GM21515 (cell line): ENCODE data around the gene TBX19.

Source experiments
- ATAC-seq: cut with Tn5 transposase; IDR thresholded peaks from one replicate; pipeline ENCODE4 v1.9.1; 2021; ENCODE audit not compliant: unreplicated experiment

The TBX19 gene

GRCh38 chr1:168280296-168280927 is at the start of gene TBX19:
Gene TBX19 (plus strand): TSS chr1:168280877. CDS start chr1:168281091, 214 bp downstream.
- no peak for ATAC-seq

DNA sequence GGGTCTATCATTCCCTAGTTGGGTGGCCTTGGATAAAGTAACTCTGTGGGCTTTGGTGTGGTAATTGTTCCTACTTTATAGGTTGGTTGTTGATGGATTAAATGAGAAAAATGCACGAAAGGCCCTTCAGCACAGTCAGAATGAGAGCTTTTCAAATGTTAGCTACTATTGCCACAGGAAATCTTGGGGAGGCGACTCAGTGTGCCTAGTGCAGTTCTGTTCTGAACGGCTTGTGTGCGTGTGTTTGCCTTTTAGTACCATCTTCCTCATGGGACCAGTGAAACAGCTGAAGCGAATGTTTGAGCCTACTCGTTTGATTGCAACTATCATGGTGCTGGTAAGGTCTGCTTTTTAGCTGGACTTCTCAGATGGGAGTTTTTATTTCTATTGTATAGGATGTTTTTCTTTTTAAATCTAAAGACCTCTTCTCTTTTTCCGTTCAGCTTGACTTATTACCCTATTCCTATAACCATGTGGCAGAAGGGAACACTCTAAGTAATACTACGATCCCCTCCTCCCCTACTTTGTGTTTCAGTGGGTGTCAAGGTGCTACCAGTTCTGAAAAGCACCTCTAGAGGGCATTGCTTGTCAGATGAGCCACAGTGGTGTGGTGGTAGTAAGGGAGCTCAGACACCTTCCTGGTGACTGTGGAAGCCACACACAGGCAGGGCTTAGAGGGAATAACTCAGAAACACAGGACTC is 45.7 kb upstream of the TBX19 start:
- peak; percentile 75 for ATAC-seq

DNA sequence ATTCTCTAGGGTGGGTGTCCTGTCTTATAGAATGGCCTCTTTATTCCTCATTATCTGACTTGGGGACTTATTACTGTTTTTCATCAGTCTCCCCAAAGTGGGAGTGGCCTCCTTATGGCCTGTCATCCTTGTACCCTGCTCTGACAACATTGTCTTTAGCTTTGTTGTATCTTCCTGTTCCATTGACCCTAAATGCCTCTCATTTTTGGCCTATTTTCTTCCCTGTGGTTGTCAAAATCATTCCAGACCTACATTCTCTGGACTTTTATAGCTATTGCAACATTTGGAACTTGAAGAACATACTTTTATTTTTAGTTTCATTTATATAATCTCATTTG is 45.2 kb upstream of the TBX19 start:
- no peak for ATAC-seq

DNA sequence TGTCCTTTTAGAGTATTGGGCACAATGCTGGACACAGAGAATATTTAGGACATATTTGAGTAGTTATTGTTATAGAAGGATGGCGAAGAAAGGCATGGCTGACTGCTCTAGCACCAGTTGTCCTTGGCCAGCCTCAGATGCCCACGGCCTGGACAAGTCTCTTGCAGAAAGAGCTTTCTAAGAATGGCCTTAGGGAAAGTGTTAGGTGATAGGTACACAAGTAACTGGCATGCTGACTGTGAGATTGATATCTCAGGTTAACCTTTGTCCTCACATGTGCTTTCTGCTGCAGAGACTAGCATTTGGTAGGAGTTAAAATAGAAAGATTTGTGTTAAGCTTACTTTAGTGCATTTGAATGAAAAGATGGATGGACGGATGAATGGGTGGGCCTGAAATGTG is 44.7 kb upstream of the TBX19 start:
- no peak for ATAC-seq

GRCh38 chr1:168236836-168237611 is 43.7 kb upstream of the TBX19 start:
- no peak for ATAC-seq

DNA sequence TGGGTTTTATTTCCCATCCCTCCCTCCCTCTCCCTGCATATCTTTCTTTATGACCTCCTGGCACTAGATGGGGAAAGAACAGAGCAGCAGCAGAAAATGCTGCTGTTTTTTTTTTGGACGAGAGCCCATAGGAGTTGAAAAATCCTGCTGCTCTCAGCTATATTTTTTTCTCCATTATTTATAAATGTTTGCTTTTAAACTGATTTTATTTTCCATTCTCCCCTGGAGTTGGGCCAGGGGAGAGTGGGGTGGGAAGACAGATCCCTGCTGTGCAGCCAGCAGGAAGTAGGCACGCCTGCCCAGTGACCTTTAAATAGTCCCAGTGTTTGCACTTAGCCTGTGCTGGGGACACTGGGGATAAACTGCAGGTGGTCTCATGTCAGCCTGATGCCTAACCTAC is 37.5 kb upstream of the TBX19 start:
- no peak for ATAC-seq

DNA sequence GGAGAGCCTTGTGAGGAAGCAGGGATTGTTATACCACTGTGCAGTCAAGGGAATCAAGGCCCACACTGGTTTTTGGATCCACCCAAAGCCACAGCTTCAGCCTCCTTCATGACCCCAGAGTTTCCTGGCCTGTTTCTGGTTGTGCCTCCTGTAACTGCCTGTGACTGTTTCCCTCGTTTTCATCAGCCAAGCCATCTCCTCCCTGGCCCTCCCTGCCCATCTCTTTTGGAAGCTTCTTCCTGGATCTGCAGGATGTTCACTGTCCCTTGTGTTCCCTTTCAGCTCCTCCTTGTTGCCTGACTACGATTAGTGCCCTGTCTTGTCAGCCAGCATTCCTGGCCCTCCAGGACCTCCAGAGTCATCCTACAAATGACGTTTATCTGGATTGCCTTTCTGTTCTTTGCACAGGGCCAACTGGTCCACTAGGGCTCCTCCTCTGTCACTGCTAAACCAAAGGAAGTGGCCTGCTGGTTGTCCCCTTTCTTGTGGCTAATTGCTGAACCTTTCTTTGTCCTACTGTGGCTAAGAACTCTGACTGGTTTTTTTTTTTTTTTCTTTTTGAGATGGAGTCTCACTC is 37.0 kb upstream of the TBX19 start:
- ATAC-seq = no peak

GRCh38 chr1:168245042-168245441 is 35.6 kb upstream of the TBX19 start:
- ATAC-seq = no peak

- ATAC-seq = no peak
Observed at GRCh38 chr1:168246506-168246905, 34.2 kb upstream of the TBX19 start.

DNA sequence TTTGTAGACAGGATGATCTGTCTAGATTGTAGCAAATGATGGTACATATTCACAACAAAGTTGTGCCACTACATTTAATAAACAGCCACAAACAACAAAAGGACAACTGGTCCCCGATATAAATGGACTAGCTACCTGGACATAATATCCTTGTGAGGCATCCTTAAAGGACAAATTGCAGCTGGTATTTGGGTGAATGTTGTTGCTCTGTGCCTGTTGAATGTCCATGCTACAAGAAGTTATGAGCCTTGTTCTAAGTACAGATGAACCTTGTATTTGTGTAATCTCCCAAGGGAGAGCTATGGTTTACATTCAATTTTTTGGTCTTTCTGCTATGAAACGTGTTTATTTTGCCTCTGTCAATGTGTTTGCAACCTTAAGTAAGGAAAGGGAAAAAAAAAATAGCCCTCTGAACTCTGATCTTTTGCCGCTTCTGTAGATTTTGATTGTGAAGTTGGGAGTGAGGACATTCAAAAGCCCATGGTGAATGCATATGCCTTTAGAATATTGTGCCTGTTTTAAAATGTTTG is 28.4 kb upstream of the TBX19 start:
- ATAC-seq = no peak

- ATAC-seq = no peak
Observed at GRCh38 chr1:168256164-168256563, 24.5 kb upstream of the TBX19 start.

GRCh38 chr1:168257397-168257796 is 23.3 kb upstream of the TBX19 start:
- ATAC-seq = no peak

DNA sequence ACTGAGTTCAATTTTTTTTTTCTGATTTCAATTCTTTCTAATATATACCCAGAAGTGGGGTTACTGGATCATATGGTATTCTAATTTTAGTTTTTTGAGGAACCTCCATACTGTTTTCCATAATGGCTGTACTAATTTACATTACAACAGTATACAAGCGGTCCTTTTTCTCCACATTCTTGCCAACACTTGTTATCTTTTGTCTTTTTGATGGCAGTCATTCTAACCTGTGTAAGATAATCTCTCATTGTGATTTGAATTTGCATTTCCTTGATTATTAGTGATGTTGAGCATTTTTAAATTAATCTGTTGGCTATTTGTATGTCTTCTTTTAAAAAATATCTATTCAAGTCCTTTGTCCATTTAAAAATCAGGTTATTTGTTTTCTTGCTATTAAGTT is 21.1 kb upstream of the TBX19 start:
- ATAC-seq = no peak

DNA sequence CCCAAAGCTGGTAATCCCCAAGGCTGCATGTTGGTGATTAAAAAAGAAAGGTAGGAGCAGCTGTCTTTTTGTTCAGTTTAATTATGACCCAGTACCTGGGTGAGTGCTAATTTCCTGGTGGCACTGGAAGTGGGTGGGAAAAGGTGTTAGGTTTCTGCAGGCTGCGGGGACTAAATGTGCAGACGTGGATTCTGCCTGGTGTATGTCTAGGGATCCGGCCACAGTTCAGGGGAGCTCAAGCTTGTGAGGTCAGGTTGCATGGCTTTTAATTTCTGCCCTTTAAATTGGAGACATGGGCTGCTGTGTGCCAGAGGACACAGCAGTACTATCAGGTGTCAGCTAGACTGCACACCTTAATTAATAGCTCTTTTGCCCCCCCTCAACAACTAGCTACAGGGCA is 20.3 kb upstream of the TBX19 start:
- ATAC-seq = no peak

DNA sequence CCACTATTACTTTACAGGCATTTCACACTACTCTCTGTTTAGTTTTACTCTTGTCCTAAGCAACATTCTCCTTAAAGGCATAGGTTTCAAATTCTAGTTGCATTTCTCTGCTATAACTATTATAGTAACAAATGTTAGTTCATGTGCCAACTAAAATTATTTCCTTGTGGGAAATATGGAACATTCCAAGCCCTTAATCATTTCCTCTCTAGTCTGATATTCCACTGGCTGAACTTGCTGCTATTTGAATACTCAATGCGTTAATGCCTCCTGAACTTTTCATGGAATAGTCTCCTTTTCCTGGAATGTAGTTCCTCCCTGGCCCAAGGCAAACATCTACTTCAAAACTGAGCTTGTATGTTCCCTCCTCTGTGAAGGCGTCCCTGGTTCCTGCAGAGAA is 19.3 kb upstream of the TBX19 start:
- no peak for ATAC-seq

- ATAC-seq = no peak
Observed at GRCh38 chr1:168263130-168263529, 17.5 kb upstream of the TBX19 start.

GRCh38 chr1:168264296-168264695 is 16.4 kb upstream of the TBX19 start:
- ATAC-seq = no peak

DNA sequence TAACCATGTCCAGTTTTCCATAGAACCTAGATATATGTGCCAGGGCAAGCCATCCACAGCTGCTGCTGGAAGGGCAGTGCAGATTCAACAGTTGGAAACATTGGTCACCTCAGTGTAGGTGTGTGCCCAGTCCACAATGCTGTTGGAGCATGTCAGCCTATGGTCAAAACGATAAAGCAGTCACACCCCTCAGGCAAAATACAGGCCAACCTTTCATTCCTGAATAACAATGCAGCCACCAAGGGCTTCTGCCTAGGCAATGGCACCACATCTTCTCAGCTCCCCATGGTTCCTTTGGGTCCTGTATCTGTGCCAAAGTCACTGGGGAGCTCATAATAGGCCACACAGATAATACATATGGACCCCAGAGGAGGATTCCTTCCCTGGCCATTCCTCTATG is 15.1 kb upstream of the TBX19 start:
- ATAC-seq = no peak

- no peak for ATAC-seq
Observed at GRCh38 chr1:168266644-168267186, 14.0 kb upstream of the TBX19 start.

GRCh38 chr1:168271636-168272035 is 9.0 kb upstream of the TBX19 start:
- ATAC-seq = no peak

- ATAC-seq = no peak
Observed at GRCh38 chr1:168273575-168273974, 7.1 kb upstream of the TBX19 start.
